OCI-LY7 (cell line): Measurements from ENCODE around the gene GALNT9.

Experiments used
- EZH2phosphoT487 ChIP-seq: fragments of 200-600 bp; sonication (generic); IDR thresholded peaks from 2 replicates; pipeline ENCODE4 v1.6.1; 2018; ENCODE audit warnings: low read depth, borderline replicate concordance, mild to moderate bottlenecking, mixed run types, antibody characterized with exemption, low read length, moderate library complexity, mixed read lengths
- TF ChIP-seq, protein P1 (sequence below): fragments of 200-600 bp; sonication (generic); conservative IDR thresholded peaks from 2 replicates; pipeline ENCODE4 v1.5.1; 2014; ENCODE audit warnings: mild to moderate bottlenecking, antibody characterized with exemption, low read length, moderate library complexity, mixed read lengths

DNA sequence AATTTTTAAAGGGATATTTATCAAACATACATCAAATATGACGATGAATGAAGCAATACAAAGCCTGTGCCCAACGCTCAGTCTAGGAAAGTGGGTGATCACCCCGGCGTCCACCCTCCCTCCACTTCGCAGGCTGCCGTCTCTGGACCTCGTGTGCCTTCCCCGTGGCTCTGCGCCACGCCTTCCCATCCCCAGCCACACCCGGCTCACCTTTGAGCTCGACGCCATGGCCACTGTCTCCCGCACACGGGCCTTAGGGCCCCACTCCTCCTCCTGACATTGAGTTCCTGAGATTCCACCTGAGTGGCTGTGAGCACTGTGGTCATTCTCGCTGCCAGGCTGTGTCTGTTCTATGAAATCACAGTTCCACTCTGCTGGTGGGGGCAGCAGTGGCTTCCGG is 56.7 kb downstream of the GALNT9 start:
- TF ChIP-seq, protein P1, sequence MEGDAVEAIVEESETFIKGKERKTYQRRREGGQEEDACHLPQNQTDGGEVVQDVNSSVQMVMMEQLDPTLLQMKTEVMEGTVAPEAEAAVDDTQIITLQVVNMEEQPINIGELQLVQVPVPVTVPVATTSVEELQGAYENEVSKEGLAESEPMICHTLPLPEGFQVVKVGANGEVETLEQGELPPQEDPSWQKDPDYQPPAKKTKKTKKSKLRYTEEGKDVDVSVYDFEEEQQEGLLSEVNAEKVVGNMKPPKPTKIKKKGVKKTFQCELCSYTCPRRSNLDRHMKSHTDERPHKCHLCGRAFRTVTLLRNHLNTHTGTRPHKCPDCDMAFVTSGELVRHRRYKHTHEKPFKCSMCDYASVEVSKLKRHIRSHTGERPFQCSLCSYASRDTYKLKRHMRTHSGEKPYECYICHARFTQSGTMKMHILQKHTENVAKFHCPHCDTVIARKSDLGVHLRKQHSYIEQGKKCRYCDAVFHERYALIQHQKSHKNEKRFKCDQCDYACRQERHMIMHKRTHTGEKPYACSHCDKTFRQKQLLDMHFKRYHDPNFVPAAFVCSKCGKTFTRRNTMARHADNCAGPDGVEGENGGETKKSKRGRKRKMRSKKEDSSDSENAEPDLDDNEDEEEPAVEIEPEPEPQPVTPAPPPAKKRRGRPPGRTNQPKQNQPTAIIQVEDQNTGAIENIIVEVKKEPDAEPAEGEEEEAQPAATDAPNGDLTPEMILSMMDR, result no peak
- TF ChIP-seq EZH2phosphoT487, result no peak
